ENCODE measurements around the gene MYO3B. TPM values are rescaled to one million over a fixed set of nuclear protein-coding genes. Genes with fewer than 3 reads are reported as not detected.

MYO3B gene
- total RNA-seq, 2 donors from 2014 or later, result 0.09 to 0.74 TPM

GRCh38 chr2:170307555-170308351 is 129.8 kb downstream of the MYO3B start:
- Histone ChIP-seq H3K27ac (no peak overlapping the region), H3K4me3 (no peak overlapping the region), H3K27me3 (replicated peaks; ENCODE audit: insufficient read depth) (no peaks in the 10 kb centered on the region), H3K4me1 (replicated peaks) (no peaks in the 10 kb centered on the region), H3K9me3 (no peaks in the 10 kb centered on the region), H3K36me3 (no peaks in the 10 kb centered on the region)
- no peak for TF ChIP-seq POLR2AphosphoS5 (IDR thresholded peaks at IDR 0.05)
- TF ChIP-seq CTCF (IDR thresholded peaks at IDR 0.05), result no peak
- no peak for TF ChIP-seq POLR2A (IDR thresholded peaks at IDR 0.05)
- intact Hi-C loops (cut with DNase I), result no loop called here
- 56% methylated on average over 4 of the region's 4 CpGs for WGBS
- no peak for DNase-seq (ENCODE audit: low spot score)

- no peaks in the 10 kb centered on the region for H3K9me3 ChIP-seq
- DNase-seq (ENCODE audit: low spot score), result no peak
- TF ChIP-seq POLR2A (IDR thresholded peaks at IDR 0.05) (no peak), CTCF (IDR thresholded peaks at IDR 0.05) (no peak), POLR2AphosphoS5 (IDR thresholded peaks at IDR 0.05) (no peak)
- H3K27ac ChIP-seq, result no peak overlapping the region
- H3K36me3 ChIP-seq, result no peaks in the 10 kb centered on the region
- intact Hi-C loops (cut with DNase I), result no loop called here
- WGBS, result 51% methylated on average over 5 of the region's 5 CpGs
- no peaks in the 10 kb centered on the region for H3K27me3 ChIP-seq (replicated peaks; ENCODE audit: insufficient read depth)
- H3K4me3 ChIP-seq, result no peak overlapping the region
- H3K4me1 ChIP-seq (replicated peaks), result peaks cover 4% of the 10 kb centered on the region
These were observed 133.0 kb downstream of the MYO3B start for GRCh38 chr2:170310876-170311502.

- intact Hi-C loops (cut with DNase I), result no loop called here
- peaks cover 4% of the 10 kb centered on the region for H3K4me1 ChIP-seq (replicated peaks)
- H3K4me3 ChIP-seq, result no peak overlapping the region
- no peaks in the 10 kb centered on the region for H3K9me3 ChIP-seq
- no peaks in the 10 kb centered on the region for H3K36me3 ChIP-seq
- H3K27ac ChIP-seq, result no peak overlapping the region
- no peak for TF ChIP-seq POLR2AphosphoS5 (IDR thresholded peaks at IDR 0.05)
- TF ChIP-seq POLR2A (IDR thresholded peaks at IDR 0.05), result no peak
- H3K27me3 ChIP-seq (replicated peaks; ENCODE audit: insufficient read depth), result no peaks in the 10 kb centered on the region
- WGBS, result 25% methylated on average over 3 of the region's 3 CpGs
- DNase-seq (ENCODE audit: low spot score), result no peak
These were observed 135.5 kb downstream of the MYO3B start for GRCh38 chr2:170313347-170313991.

- H3K27ac ChIP-seq, result no peak overlapping the region
- no peaks in the 10 kb centered on the region for H3K36me3 ChIP-seq
- WGBS, result 33% methylated on average over 3 of the region's 3 CpGs
- H3K4me1 ChIP-seq (replicated peaks), result peaks cover 4% of the 10 kb centered on the region
- H3K4me3 ChIP-seq, result no peak overlapping the region
- intact Hi-C loops (cut with DNase I), result no loop called here
- H3K27me3 ChIP-seq (replicated peaks; ENCODE audit: insufficient read depth), result no peaks in the 10 kb centered on the region
- DNase-seq (ENCODE audit: low spot score), result no peak
- no peaks in the 10 kb centered on the region for H3K9me3 ChIP-seq
- no peak for TF ChIP-seq CTCF (IDR thresholded peaks at IDR 0.05)
- no peak for TF ChIP-seq POLR2AphosphoS5 (IDR thresholded peaks at IDR 0.05)
- no peak for TF ChIP-seq POLR2A (IDR thresholded peaks at IDR 0.05)
These were observed 136.0 kb downstream of the MYO3B start for GRCh38 chr2:170313992-170314348.

- H3K4me3 ChIP-seq, result no peak overlapping the region
- 93% methylated on average over 7 of the region's 7 CpGs for WGBS
- no peak overlapping the region for H3K27ac ChIP-seq
- no peaks in the 10 kb centered on the region for H3K36me3 ChIP-seq
- no peak for DNase-seq (ENCODE audit: low spot score)
- intact Hi-C loops (cut with DNase I), result no loop called here
- peaks cover 4% of the 10 kb centered on the region for H3K4me1 ChIP-seq (replicated peaks)
- no peaks in the 10 kb centered on the region for H3K9me3 ChIP-seq
- no peaks in the 10 kb centered on the region for H3K27me3 ChIP-seq (replicated peaks; ENCODE audit: insufficient read depth)
- no peak for TF ChIP-seq POLR2A (IDR thresholded peaks at IDR 0.05)
- no peak for TF ChIP-seq CTCF (IDR thresholded peaks at IDR 0.05)
- TF ChIP-seq POLR2AphosphoS5 (IDR thresholded peaks at IDR 0.05), result no peak
These were observed 136.9 kb downstream of the MYO3B start for GRCh38 chr2:170314744-170315447.

Data from prostate gland (tissue), 2 donors.